AG04450 (cell line): ENCODE data around the gene PRKAG2. TPM values are rescaled to one million over a fixed set of nuclear protein-coding genes. Genes with fewer than 3 reads are reported as not detected.

Experiments used
- CTCF ChIA-PET: fragments of 300-600, 350-600 bp; formaldehyde crosslinking; extraction: SDS; loops from one replicate; lab custom pipeline; 2022; ENCODE audit warnings: antibody characterized with exemption, inconsistent platforms; lab: Charles Lee
- POLR2A ChIA-PET: fragments of 350-600 bp; formaldehyde crosslinking; extraction: SDS; loops from one replicate; lab custom pipeline; 2021; ENCODE audit warnings: antibody characterized with exemption, inconsistent platforms; lab: Yijun Ruan, JAX
- DNase-seq: peaks from one replicate; pipeline ENCODE4 v3.0.0-alpha.2; 2011; ENCODE audit warnings: low read depth, low spot score
- H3K27ac ChIP-seq: one replicate; pipeline ENCODE4 v1.5.1; 2012; ENCODE audit warnings: low read depth, low read length, control low read depth
- H3K27me3 ChIP-seq: one replicate; pipeline ENCODE4 v1.6.0; 2012; ENCODE audit warnings: low read length; ENCODE audit not compliant: control insufficient read depth, insufficient read depth
- H3K4me3 ChIP-seq: 2 replicates; pipeline ENCODE4 v1.5.1; 2011; ENCODE audit warnings: mild to moderate bottlenecking, low read depth, low read length, control low read depth
- H3K9me3 ChIP-seq: 2 replicates; pipeline ENCODE4 v1.5.1; 2012; ENCODE audit warnings: low read length; ENCODE audit not compliant: control insufficient read depth, insufficient read depth
- polyA plus RNA-seq: library from polyadenylated mRNA; depleted of rRNA; stranded (reverse); fragments of >200 nt; gene quantifications from 2 replicates; pipeline ENCODE4 v1.2.3, GENCODE V29; 2011
- TF ChIP-seq, protein P1 (sequence below): IDR thresholded peaks from 2 replicates; pipeline ENCODE4 v1.5.1; 2011; ENCODE audit warnings: low read depth, low read length, control low read depth, inconsistent platforms

Gene PRKAG2
- polyA plus RNA-seq, 1 experiment, result 45.0 TPM

DNA sequence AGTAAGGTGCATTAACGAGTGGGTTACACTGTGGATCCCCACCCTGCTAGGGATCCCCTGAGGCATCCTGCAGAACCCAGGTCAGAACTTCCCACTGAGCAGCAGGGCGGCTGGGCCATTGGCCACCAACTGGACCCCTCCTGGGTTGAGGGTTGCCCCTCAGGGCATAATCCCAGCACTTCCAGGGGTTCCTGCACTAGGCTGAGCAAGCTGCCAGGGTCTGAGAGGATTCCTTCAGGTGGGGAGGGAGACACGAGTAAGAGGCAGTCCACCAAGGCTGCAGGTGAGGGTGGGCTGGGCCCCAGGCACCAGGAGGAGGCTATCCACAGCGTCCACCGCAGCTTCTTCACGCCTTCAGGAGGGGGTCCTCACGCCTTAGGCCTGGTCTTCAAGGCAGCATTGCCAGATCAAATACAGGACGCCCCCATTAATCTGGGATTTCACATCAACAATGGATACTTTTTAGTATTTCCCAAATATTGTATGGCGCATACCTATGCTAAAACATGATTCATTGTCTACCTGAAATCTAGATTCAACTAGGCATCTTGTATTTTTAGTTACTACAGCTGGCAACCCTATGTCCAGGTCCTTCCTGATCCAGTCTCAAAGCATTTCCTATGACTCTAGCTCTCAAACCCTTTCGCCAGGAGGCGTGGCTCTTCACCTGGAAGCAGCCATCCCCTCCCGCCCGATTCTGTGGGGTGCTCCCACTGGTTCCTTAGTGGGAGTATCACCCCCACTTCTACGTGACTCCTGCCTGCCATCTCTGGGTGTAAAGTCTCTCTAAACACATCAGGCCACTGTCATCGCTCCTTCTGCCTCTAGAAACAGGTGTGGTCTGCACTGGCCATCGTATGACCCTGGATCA is 4.1 kb downstream of the PRKAG2 start:
- ChIA-PET POLR2A (no interaction called here), CTCF (no interaction called here)
- peaks cover 4% of the 10 kb centered on the region; the same call in 1 of the 2 replicates for H3K9me3 ChIP-seq
- TF ChIP-seq, protein P1, sequence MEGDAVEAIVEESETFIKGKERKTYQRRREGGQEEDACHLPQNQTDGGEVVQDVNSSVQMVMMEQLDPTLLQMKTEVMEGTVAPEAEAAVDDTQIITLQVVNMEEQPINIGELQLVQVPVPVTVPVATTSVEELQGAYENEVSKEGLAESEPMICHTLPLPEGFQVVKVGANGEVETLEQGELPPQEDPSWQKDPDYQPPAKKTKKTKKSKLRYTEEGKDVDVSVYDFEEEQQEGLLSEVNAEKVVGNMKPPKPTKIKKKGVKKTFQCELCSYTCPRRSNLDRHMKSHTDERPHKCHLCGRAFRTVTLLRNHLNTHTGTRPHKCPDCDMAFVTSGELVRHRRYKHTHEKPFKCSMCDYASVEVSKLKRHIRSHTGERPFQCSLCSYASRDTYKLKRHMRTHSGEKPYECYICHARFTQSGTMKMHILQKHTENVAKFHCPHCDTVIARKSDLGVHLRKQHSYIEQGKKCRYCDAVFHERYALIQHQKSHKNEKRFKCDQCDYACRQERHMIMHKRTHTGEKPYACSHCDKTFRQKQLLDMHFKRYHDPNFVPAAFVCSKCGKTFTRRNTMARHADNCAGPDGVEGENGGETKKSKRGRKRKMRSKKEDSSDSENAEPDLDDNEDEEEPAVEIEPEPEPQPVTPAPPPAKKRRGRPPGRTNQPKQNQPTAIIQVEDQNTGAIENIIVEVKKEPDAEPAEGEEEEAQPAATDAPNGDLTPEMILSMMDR, result no peak
- DNase-seq, result no peak
- no peak overlapping the region for H3K4me3 ChIP-seq
- peaks cover 60% of the 10 kb centered on the region for H3K27me3 ChIP-seq
- H3K27ac ChIP-seq, result no peak overlapping the region

DNA sequence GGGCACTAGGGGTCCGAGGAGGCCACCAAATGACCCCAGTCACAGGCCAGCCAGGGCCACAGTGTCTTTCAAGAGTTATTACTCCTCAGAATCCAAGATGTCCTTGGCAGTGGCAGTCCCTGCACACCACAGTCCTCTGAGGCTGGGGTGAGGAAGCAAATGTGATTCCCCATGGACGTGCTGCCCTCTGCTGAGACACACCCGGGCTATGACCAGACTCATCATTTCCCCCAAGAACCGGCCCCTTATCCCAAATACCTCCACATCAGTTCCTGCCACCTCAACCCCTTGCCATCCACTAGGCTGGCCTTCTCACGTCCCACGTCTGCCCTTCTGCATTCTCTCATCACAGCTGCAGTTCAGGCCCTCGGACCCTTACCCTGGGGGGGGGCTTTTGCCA is 5.0 kb downstream of the PRKAG2 start:
- Histone ChIP-seq H3K27ac (no peak overlapping the region), H3K9me3 (peaks cover 4% of the 10 kb centered on the region; the same call in 1 of the 2 replicates), H3K4me3 (no peak overlapping the region), H3K27me3 (peaks cover 57% of the 10 kb centered on the region)
- TF ChIP-seq, protein P1, result no peak
- DNase-seq, result no peak
- POLR2A ChIA-PET, result no interaction called here
- CTCF ChIA-PET, result no interaction called here

- no peak overlapping the region for H3K4me3 ChIP-seq
- no peak overlapping the region for H3K27ac ChIP-seq
- H3K9me3 ChIP-seq, result peaks cover 4% of the 10 kb centered on the region; the same call in 1 of the 2 replicates
- TF ChIP-seq, protein P1, result no peak
- DNase-seq, result no peak
- ChIA-PET CTCF (no interaction called here), POLR2A (no interaction called here)
- H3K27me3 ChIP-seq, result peaks cover 51% of the 10 kb centered on the region
Observed at GRCh38 chr7:151871189-151871735, 5.7 kb downstream of the PRKAG2 start.

GRCh38 chr7:151869968-151870918 is 6.7 kb downstream of the PRKAG2 start:
- CTCF ChIA-PET, result interaction anchor here (1.0 kb wide), 1 partner anchor 110 kb away, joined by 3 read pairs; no protein-coding TSS in a partner anchor
- POLR2A ChIA-PET, result no interaction called here
- no peak for DNase-seq

More at GRCh38 chr7:151869968-151870918, 6.7 kb downstream of the PRKAG2 start:
- Histone ChIP-seq H3K27me3 (peaks cover 44% of the 10 kb centered on the region), H3K27ac (no peak overlapping the region), H3K4me3 (no peak overlapping the region), H3K9me3 (peaks cover 4% of the 10 kb centered on the region; the same call in 1 of the 2 replicates)
- TF ChIP-seq, protein P1, result no peak
